ENCODE results near the gene SNRPD3.
"Not testable (repeated sequence)": the region's sequence is repeated elsewhere in the genome, so short reads cannot be mapped to it uniquely, and the experiment has no call there.

SNRPD3 gene

GRCh38 chr22:24589518-24590030 is 33.8 kb downstream of the SNRPD3 start:
- Mint-ChIP-seq H3K36me3 (no peaks in the 10 kb centered on the region), H3K9me3 (no peaks in the 10 kb centered on the region), H3K4me1 (peaks cover 6% of the 10 kb centered on the region), H3K27ac (no peak overlapping the region), H3K27me3 (no peaks in the 10 kb centered on the region), H3K4me3 (no peak overlapping the region)
- no peak for ATAC-seq

GRCh38 chr22:24590596-24591173 is 34.9 kb downstream of the SNRPD3 start:
- H3K4me1 Mint-ChIP-seq: peaks cover 6% of the 10 kb centered on the region
- H3K4me3 Mint-ChIP-seq: no peak overlapping the region
- no peaks in the 10 kb centered on the region for H3K27me3 Mint-ChIP-seq
- no peaks in the 10 kb centered on the region for H3K9me3 Mint-ChIP-seq
- no peak overlapping the region for H3K27ac Mint-ChIP-seq
- ATAC-seq: no peak
- no peaks in the 10 kb centered on the region for H3K36me3 Mint-ChIP-seq

- H3K27ac Mint-ChIP-seq: no peak overlapping the region
- H3K27me3 Mint-ChIP-seq: no peaks in the 10 kb centered on the region
Measured at GRCh38 chr22:24591286-24591830, 35.6 kb downstream of the SNRPD3 start.

GRCh38 chr22:24592058-24592850 is 36.5 kb downstream of the SNRPD3 start:
- H3K4me1 Mint-ChIP-seq: peaks cover 6% of the 10 kb centered on the region
- H3K27ac Mint-ChIP-seq: peak overlapping the region; percentile 51
- ATAC-seq: peak; percentile 25
- H3K27me3 Mint-ChIP-seq: no peaks in the 10 kb centered on the region
- H3K36me3 Mint-ChIP-seq: no peaks in the 10 kb centered on the region
- peak overlapping the region; percentile 80 for H3K4me3 Mint-ChIP-seq
- no peaks in the 10 kb centered on the region for H3K9me3 Mint-ChIP-seq

More at GRCh38 chr22:24591286-24591830, 35.6 kb downstream of the SNRPD3 start:
- H3K36me3 Mint-ChIP-seq: no peaks in the 10 kb centered on the region
- ATAC-seq: no peak
- no peak overlapping the region for H3K4me3 Mint-ChIP-seq
- no peaks in the 10 kb centered on the region for H3K9me3 Mint-ChIP-seq
- peaks cover 6% of the 10 kb centered on the region for H3K4me1 Mint-ChIP-seq

- Mint-ChIP-seq H3K27ac (peak within 1 kb of the TSS; percentile 51), H3K4me1 (peaks cover 6% of the 10 kb centered on the region), H3K36me3 (no peaks in the 10 kb centered on the region), H3K27me3 (no peaks in the 10 kb centered on the region), H3K9me3 (no peaks in the 10 kb centered on the region), H3K4me3 (peak within 1 kb of the TSS; percentile 80)
- peak; percentile 82 for ATAC-seq
Measured at GRCh38 chr22:24592851-24593558, 37.2 kb downstream of the SNRPD3 start, which contains the start of gene LRRC75B. TSS of gene LRRC75B (minus strand) at chr22:24593073. CDS start at chr22:24593039, 34 bp downstream.

- not testable (repeated sequence) for H3K4me1 Mint-ChIP-seq, H3K27ac Mint-ChIP-seq, H3K36me3 Mint-ChIP-seq, H3K27me3 Mint-ChIP-seq, ATAC-seq, H3K9me3 Mint-ChIP-seq
- peak overlapping the region; percentile 71 for H3K4me3 Mint-ChIP-seq
Measured at GRCh38 chr22:24593559-24593835, 37.7 kb downstream of the SNRPD3 start.

GRCh38 chr22:24593836-24594568 is 38.2 kb downstream of the SNRPD3 start:
- Mint-ChIP-seq H3K27ac (no peak overlapping the region), H3K4me3 (peak overlapping the region; percentile 71), H3K27me3 (no peaks in the 10 kb centered on the region), H3K36me3 (no peaks in the 10 kb centered on the region), H3K9me3 (no peaks in the 10 kb centered on the region), H3K4me1 (peaks cover 6% of the 10 kb centered on the region)
- no peak for ATAC-seq

- H3K4me3 Mint-ChIP-seq: no peak overlapping the region
- H3K27me3 Mint-ChIP-seq: no peaks in the 10 kb centered on the region
- H3K4me1 Mint-ChIP-seq: peaks cover 6% of the 10 kb centered on the region
- H3K9me3 Mint-ChIP-seq: no peaks in the 10 kb centered on the region
- H3K36me3 Mint-ChIP-seq: no peaks in the 10 kb centered on the region
- H3K27ac Mint-ChIP-seq: no peak overlapping the region
- ATAC-seq: no peak
Measured at GRCh38 chr22:24594569-24595120, 38.8 kb downstream of the SNRPD3 start.

- Mint-ChIP-seq H3K36me3 (no peaks in the 10 kb centered on the region), H3K27ac (no peak overlapping the region), H3K9me3 (no peaks in the 10 kb centered on the region), H3K4me3 (no peak overlapping the region), H3K4me1 (peaks cover 6% of the 10 kb centered on the region), H3K27me3 (no peaks in the 10 kb centered on the region)
- ATAC-seq: no peak
Measured at GRCh38 chr22:24595228-24595627, 39.4 kb downstream of the SNRPD3 start.

GRCh38 chr22:24595863-24596262 is 40.1 kb downstream of the SNRPD3 start:
- H3K9me3 Mint-ChIP-seq: no peaks in the 10 kb centered on the region
- ATAC-seq: no peak
- H3K4me1 Mint-ChIP-seq: peaks cover 6% of the 10 kb centered on the region
- H3K27ac Mint-ChIP-seq: no peak overlapping the region
- H3K27me3 Mint-ChIP-seq: no peaks in the 10 kb centered on the region
- no peak overlapping the region for H3K4me3 Mint-ChIP-seq
- H3K36me3 Mint-ChIP-seq: no peaks in the 10 kb centered on the region

GRCh38 chr22:24597076-24597475 is 41.3 kb downstream of the SNRPD3 start:
- H3K27me3 Mint-ChIP-seq, H3K9me3 Mint-ChIP-seq, H3K36me3 Mint-ChIP-seq, H3K4me3 Mint-ChIP-seq, H3K27ac Mint-ChIP-seq, ATAC-seq: not testable (repeated sequence)
- H3K4me1 Mint-ChIP-seq: peaks cover 11% of the 10 kb centered on the region

GRCh38 chr22:24599514-24599913 is 43.7 kb downstream of the SNRPD3 start:
- Mint-ChIP-seq H3K36me3 (no peaks in the 10 kb centered on the region), H3K4me3 (no peak overlapping the region), H3K4me1 (peaks cover 18% of the 10 kb centered on the region), H3K27ac (no peak overlapping the region), H3K9me3 (no peaks in the 10 kb centered on the region), H3K27me3 (no peaks in the 10 kb centered on the region)
- no peak for ATAC-seq

- not testable (repeated sequence) for H3K9me3 Mint-ChIP-seq, H3K4me3 Mint-ChIP-seq, H3K27ac Mint-ChIP-seq, H3K27me3 Mint-ChIP-seq, H3K36me3 Mint-ChIP-seq, ATAC-seq
- H3K4me1 Mint-ChIP-seq: peaks cover 18% of the 10 kb centered on the region
Measured at GRCh38 chr22:24599958-24600715, 44.3 kb downstream of the SNRPD3 start.

All from stimulated activated memory B cell treated with anti-CD40 and anti-IgM and Interleukin-4, amounts not matched to agents 10 μg/mL and 1 μg/mL and 100 μg/mL, for 72 hours (primary cell).